Nephron (organoid): ENCODE data around the gene CYTH4.

ENCODE experiments used
- H3K27ac Mint-ChIP-seq, 3 experiments: 2 replicates each; pipeline ENCODE4 v1.8.0; 2020; ENCODE audit warnings: mixed read lengths in 3 of 3, mild to moderate bottlenecking in 2 of 3, moderate library complexity in 1 of 3
- H3K27me3 Mint-ChIP-seq: 2 replicates; pipeline ENCODE4 v1.8.0; 2021; ENCODE audit warnings: low read depth, mild to moderate bottlenecking, moderate library complexity, mixed read lengths
- H3K36me3 Mint-ChIP-seq: 2 replicates; pipeline ENCODE4 v1.8.0; 2020; ENCODE audit warnings: low read depth, mixed read lengths
- H3K4me1 Mint-ChIP-seq: 2 replicates; pipeline ENCODE4 v1.8.0; 2020; ENCODE audit warnings: mixed read lengths
- H3K4me3 Mint-ChIP-seq, 3 experiments: 2 replicates each; pipeline ENCODE4 v1.8.0; 2020; ENCODE audit warnings: mild to moderate bottlenecking in 3 of 3, mixed read lengths in 3 of 3, moderate library complexity in 2 of 3
- H3K9me3 Mint-ChIP-seq: 2 replicates; pipeline ENCODE4 v1.8.0; 2020; ENCODE audit warnings: mixed read lengths
- CTCF ChIP-seq, 3 experiments: fragments of 200-600 bp; sonication (generic); IDR thresholded peaks; one replicate each; pipeline ENCODE4 v1.5.0; 2021; ENCODE audit warnings: antibody characterized with exemption in 3 of 3; ENCODE audit not compliant: unreplicated experiment in 3 of 3

CYTH4 gene

GRCh38 chr22:37242395-37242918 is 39.9 kb upstream of the CYTH4 start:
- Mint-ChIP-seq H3K4me1 (no peaks in the 10 kb centered on the region), H3K27me3 (peaks cover 16% of the 10 kb centered on the region), H3K27ac (no peak overlapping the region), H3K36me3 (no peaks in the 10 kb centered on the region), H3K9me3 (no peaks in the 10 kb centered on the region), H3K4me3 (no peak overlapping the region)
- no peak for TF ChIP-seq CTCF (IDR thresholded peaks at IDR 0.05; ENCODE audit: unreplicated experiment in 3 of 3)

- Mint-ChIP-seq H3K9me3 (no peaks in the 10 kb centered on the region), H3K27me3 (peaks cover 11% of the 10 kb centered on the region), H3K4me1 (no peaks in the 10 kb centered on the region), H3K4me3 (no peak overlapping the region), H3K27ac (no peak overlapping the region), H3K36me3 (no peaks in the 10 kb centered on the region)
- TF ChIP-seq CTCF (IDR thresholded peaks at IDR 0.05; ENCODE audit: unreplicated experiment in 3 of 3), result no peak
These were observed 38.8 kb upstream of the CYTH4 start for GRCh38 chr22:37243402-37244113.

- no peaks in the 10 kb centered on the region for H3K4me1 Mint-ChIP-seq
- H3K27ac Mint-ChIP-seq, result no peak within 1 kb of the TSS
- peak within 1 kb of the TSS in 1 of 3 experiments; percentile 32 for H3K4me3 Mint-ChIP-seq
- peaks cover 16% of the 10 kb centered on the region for H3K27me3 Mint-ChIP-seq
- no peaks in the 10 kb centered on the region for H3K9me3 Mint-ChIP-seq
- no peaks in the 10 kb centered on the region for H3K36me3 Mint-ChIP-seq
- TF ChIP-seq CTCF (IDR thresholded peaks at IDR 0.05; ENCODE audit: unreplicated experiment in 3 of 3), result no peak
These were observed 38.0 kb upstream of the CYTH4 start, which contains the start of gene RAC2 for GRCh38 chr22:37244114-37244921. Gene RAC2 (minus strand): TSS chr22:37244269. CDS start chr22:37244148, 121 bp downstream.

- Mint-ChIP-seq H3K27me3 (peaks cover 17% of the 10 kb centered on the region), H3K9me3 (no peaks in the 10 kb centered on the region), H3K27ac (no peak overlapping the region), H3K4me1 (no peaks in the 10 kb centered on the region), H3K36me3 (no peaks in the 10 kb centered on the region), H3K4me3 (no peak overlapping the region)
- no peak for TF ChIP-seq CTCF (IDR thresholded peaks at IDR 0.05; ENCODE audit: unreplicated experiment in 3 of 3)
These were observed 37.2 kb upstream of the CYTH4 start for GRCh38 chr22:37244922-37245722.

- H3K27me3 Mint-ChIP-seq, result peaks cover 21% of the 10 kb centered on the region
- H3K36me3 Mint-ChIP-seq, result no peaks in the 10 kb centered on the region
- no peaks in the 10 kb centered on the region for H3K4me1 Mint-ChIP-seq
- H3K4me3 Mint-ChIP-seq, result no peak overlapping the region
- no peak overlapping the region for H3K27ac Mint-ChIP-seq
- no peak for TF ChIP-seq CTCF (IDR thresholded peaks at IDR 0.05; ENCODE audit: unreplicated experiment in 3 of 3)
- no peaks in the 10 kb centered on the region for H3K9me3 Mint-ChIP-seq
These were observed 36.6 kb upstream of the CYTH4 start for GRCh38 chr22:37245740-37246139.
